GM21447 (cell line): ENCODE measurements around the gene ZDHHC18.
"Not testable (repeated sequence)": the region's sequence is repeated elsewhere in the genome, so short reads cannot be mapped to it uniquely, and the experiment has no call there.

Source experiments
- ATAC-seq: cut with Tn5 transposase; IDR thresholded peaks from one replicate; pipeline ENCODE4 v1.9.1; 2021; ENCODE audit not compliant: unreplicated experiment

ZDHHC18 gene

DNA sequence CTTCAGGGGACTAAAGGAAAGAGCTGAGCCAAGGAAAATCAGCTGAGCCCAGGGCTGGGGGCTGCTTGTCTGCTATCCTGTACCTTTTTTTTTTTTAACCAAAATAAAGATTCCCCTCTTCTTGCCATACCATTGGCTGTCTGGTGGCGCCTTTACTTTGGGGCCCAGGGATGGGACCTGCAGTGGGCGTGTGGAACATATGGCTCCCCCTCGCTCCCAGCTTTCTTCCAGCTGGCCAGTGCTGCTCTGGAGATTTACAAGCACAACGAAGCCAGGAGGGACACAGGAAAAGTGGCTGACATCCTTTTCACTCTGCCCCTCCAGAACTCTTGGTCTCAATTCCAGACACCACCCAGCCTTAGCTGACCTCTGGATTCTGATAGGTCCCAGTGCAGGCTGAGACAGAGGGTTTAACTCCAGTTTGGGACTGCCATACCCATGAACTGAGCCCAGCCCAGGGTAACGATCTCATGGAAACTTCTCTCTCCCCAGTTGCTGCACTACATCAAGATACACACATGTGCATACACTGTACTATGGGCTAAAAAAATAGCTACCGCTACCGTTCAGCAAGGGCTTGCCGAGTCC lies 31.1 kb downstream of the ZDHHC18 start:
- ATAC-seq, result no peak

DNA sequence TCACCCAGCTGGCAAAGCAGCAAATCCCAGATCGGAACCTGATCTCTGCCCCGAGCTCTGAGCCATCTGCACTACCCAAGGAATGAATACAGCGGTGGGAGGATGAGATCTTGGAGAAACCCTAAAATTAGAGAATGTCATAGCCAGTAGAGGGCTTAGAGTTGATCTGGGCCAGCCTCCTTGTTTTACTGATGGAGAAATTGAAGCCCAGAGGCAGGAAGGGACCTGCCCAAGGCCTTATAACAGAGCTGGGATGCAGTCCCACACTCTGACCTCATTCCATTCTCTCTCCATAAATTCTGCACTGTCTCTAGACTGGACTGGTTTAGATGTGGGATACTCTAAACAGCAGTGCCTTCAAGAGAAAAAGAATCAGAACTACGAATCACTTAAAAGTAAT lies 31.7 kb downstream of the ZDHHC18 start:
- no peak for ATAC-seq

DNA sequence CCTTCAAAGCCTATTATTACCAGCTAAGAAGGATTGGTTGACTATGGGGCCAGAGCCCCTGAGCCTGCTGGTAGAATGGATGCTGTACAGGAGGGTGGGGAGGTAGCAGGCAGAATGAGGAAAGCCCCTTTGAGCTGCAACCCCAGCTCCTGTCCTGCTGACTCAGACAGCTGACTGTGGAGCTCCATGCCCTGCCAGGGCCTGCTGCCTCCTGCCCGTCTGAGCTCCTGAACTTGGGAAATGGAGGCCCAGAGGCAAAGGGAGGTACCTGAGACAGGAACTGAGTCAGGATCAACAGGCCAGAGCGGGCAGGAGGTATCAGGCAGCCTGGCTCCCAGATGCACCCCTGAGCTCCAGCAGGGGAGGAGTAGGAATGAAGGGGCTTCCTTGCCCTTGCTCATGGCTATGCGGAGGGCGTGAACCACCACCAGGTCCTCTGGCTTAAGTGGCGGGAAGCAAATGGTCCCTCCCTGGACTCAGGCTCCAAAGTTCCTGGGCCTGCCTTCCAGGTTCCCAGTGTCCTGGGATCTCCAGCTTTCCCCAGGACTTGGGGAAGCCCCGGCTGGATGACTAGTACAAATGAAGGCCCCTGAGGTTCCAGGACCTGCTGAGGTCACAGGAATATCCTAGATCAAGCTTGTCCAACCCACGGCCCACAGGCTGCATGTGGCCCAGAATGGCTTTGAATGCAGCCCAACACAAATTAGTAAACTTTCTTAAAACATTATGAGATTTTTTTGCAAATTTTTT lies 32.6 kb downstream of the ZDHHC18 start:
- no peak for ATAC-seq

DNA sequence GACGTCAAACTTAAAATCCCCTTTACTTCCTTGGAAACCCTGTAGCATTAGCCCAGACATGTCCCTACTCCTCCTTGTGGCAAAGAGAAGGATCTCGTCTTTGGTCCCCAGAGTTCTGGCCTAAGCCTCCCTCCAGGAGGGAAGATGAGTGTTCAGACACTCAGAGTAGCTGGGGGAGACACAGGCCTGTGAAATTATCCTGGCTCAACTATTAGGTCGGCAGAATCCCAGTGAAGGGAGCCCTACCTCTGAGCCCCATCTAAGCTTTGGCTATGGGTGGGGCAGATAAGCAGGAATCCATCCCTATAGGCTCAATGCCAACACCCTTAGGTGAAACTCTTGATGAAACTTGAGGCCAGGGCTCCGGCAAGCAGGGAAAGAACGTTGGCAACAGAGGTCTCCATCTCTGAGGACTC lies 34.8 kb downstream of the ZDHHC18 start:
- no peak for ATAC-seq

DNA sequence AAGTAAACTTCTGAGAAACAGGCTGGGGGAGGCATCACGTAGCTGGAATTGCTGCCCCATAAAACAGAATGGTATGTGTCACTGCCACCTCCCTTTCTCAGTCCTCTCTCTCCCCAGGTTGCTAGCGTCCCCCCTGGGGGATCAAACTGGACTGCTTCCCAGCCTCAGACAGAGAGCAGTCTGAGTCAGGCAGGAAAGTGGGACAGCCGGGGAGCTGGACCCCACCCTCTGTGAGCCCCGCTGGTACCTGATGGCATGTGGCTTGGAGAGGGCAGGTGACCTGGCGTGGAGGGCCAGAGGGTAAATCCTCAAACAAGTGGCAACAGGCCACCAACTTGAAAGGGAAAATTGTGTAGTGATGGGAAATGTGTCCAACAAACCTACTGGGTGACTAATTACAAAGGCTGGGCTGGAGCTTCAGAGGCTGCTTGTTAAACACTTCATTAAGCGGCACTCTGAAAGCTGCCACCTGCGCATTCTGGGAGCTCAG lies 35.4 kb downstream of the ZDHHC18 start:
- ATAC-seq, result no peak

DNA sequence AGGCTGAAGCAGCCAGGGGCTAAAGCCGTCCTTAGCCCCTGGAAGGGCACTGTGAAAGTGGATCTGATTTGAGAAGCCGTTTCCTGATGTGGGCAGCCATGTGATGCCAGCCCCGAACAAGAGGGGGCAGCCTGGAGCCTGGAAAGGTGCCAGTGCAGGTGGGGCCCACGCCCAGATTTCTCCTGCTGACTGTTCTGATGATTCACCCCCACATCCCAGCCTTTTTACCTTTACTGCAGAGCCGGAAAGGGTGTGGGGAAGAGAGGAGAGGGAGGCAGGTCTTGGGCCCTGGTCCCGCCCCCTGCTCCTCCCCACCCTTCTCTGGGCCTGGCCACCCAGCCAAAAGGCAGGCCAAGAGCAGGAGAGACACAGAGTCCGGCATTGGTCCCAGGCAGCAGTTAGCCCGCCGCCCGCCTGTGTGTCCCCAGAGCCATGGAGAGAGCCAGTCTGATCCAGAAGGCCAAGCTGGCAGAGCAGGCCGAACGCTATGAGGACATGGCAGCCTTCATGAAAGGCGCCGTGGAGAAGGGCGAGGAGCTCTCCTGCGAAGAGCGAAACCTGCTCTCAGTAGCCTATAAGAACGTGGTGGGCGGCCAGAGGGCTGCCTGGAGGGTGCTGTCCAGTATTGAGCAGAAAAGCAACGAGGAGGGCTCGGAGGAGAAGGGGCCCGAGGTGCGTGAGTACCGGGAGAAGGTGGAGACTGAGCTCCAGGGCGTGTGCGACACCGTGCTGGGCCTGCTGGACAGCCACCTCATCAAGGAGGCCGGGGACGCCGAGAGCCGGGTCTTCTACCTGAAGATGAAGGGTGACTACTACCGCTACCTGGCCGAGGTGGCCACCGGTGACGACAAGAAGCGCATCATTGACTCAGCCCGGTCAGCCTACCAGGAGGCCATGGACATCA lies 36.5 kb downstream of the ZDHHC18 start, which contains the start of gene SFN:
Gene SFN, plus strand, starts transcription at position 369 of the 904 bp plus-strand sequence. Its CDS starts 64 bp downstream, at position 433.
- no peak for ATAC-seq

DNA sequence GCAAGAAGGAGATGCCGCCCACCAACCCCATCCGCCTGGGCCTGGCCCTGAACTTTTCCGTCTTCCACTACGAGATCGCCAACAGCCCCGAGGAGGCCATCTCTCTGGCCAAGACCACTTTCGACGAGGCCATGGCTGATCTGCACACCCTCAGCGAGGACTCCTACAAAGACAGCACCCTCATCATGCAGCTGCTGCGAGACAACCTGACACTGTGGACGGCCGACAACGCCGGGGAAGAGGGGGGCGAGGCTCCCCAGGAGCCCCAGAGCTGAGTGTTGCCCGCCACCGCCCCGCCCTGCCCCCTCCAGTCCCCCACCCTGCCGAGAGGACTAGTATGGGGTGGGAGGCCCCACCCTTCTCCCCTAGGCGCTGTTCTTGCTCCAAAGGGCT lies 37.2 kb downstream of the ZDHHC18 start:
- ATAC-seq, result no peak

DNA sequence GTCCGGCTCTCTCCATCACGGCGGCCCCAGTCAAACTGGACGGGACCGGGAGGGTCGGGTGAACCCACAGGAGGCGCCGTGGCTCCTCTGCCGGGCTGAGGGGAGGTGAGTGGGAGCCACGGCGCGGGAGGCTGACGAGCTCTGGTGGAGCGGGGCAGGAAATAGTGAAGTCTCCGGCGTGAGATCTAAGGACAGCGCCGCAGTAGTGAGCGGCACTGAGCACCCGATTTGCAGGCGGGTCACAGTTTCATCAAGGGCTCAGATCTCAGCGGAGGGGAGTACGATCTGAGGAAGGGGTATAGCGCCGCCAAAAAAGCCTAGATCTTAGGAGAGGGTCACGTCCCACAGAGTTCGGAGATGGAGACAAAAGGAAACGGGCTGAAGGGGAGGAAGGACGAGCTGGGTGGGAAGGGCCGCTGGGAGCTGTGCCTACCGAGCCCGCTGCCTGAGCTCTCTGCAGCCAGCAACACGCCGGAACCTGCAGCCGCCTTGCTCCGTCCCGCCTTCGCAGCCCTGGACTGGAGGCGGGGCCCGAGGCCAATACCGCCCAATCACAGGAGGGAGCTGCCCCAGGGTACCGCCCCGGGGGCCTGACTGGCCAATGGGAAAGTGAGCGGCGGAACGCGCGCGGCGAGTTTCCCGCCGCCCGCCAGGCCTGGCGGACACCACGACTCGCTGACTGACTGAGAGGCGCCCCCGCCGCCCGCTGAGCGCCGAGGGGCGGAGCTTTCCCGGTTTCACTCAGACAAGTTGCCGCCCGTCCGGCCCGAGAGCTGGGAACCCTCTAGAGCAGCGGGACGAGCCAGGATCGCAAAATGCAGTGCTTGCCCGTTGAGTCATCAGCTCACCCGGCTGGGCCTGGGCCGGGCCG lies 38.4 kb downstream of the ZDHHC18 start:
- ATAC-seq, result peak; percentile 88

DNA sequence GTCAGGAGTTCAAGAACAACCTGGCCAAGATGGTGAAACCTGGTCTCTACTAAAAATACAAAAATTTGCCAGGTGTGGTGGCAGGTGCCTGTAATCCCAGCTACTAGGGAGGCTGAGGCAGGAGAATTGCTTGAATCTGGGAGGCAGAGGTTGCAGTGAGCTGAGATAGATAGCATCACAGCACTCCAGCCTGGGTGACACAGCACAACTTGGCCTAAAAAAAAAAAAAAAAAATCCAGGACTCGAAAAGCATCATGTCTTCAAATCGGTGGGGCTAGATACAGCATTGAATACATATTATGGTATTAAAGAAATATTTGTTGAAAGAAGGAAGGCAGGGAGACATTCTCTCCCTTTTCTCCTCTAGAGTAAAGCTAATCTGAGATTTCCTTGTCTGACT lies 46.6 kb downstream of the ZDHHC18 start:
- ATAC-seq, result not testable (repeated sequence)

DNA sequence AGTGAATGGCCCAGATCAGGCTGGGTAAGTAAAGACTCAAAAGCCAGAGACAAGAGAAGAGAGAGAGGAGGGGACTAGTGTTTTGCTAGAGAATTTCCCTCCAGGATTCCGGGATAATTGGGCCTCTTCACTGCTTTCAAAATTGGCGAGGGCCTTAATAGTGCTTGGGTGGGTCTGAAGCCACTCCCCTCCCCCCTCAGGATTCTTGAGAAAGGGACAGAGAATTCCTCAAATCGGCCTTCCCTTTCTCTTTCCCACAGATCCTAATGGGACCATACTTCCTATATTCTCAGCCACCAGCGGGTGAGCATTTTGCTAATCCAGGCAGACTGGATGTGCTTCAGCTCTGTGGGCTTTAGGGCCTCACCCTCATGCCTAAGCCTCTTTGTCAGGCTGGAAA lies 48.4 kb downstream of the ZDHHC18 start:
- no peak for ATAC-seq

DNA sequence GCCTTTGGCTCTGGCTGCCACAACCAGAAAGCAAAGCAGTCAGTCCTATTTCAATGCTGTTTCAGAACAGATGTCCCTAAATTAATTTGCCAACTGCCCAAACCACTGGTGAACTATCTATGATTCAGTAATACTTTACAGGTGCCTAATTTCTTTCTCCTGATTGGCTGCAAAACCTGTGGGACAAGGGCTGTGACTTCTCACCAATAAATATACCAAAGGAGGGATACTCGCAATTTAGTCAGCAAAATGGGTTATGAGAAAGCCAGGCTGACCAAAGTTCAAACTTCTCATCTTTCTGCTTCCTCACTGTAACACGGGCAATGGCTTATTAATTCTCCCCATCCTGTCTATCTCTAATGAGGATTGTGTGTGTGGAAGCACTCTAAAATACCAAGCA lies 50.8 kb downstream of the ZDHHC18 start:
- ATAC-seq, result no peak

DNA sequence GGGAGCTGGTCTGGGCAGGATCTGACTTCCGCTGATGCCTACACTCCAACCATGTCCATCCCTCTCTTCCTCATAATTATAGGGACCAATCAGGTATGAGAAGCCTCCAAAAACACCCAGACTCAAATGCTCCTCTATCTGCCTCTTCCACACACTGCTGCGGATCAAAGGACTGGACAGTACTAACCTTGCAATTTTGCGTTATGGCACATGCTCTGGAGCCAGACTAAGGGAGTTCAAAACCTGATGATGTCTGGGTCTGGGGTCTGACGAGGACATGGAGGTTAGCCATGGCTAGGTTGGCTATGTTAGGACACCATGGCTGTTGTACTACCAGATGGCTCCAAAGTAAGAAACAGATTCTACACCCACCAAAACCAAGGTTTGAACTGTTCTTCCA lies 53.3 kb downstream of the ZDHHC18 start:
- ATAC-seq, result no peak

DNA sequence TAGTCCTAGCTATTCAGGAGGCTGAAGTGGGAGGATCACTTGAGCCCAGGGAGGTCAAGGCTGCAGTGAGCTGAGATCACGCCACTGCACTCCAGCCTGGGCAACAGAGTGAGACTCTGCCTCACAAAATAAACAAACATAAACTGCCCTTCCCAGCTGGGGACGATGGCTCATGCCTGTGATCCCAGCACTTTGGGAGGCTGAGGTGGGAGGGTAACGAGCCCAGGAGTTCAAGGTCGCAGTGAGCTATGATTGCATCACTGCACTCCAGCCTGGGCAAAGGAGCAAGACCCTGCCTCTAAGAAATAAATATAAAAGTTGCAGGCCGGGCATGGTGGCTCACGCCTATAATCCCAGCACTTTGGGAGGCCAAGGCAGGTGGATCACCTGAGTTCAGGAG lies 55.1 kb downstream of the ZDHHC18 start:
- not testable (repeated sequence) for ATAC-seq

DNA sequence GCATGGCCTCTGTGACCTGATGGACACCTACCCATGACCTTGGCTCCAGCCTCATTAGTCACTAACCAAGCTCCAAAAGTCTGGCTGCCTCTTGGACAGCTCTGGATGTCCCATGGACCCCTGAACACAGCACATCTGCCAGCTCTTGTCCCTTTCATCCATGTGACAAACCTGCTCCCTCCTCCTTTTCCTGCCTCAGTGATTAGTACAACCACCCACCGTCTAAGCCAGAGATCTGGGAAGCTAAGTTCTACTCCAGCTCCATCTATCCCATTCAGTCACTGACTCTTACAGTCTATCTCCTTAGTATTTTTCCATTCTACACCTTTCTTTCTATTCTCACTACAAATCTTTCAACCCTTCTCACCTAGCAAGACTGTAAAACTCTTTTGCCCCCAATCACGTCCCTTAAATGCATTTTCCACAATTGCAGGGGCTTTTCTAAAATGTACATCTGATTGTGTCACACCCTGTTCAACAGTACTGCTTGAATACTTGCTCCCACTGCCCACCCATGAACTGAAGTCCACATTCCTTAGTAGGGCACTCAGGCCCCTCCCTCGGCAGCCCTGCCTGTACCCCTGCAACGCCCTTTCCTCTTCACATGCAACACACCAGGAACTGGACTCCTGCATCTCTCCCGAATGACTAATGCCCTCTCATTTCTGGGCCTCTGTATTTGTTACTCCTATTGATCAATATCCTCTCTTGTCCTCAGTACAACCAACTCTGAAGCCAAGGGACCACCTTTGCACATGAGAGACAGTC lies 56.4 kb downstream of the ZDHHC18 start:
- ATAC-seq, result no peak

DNA sequence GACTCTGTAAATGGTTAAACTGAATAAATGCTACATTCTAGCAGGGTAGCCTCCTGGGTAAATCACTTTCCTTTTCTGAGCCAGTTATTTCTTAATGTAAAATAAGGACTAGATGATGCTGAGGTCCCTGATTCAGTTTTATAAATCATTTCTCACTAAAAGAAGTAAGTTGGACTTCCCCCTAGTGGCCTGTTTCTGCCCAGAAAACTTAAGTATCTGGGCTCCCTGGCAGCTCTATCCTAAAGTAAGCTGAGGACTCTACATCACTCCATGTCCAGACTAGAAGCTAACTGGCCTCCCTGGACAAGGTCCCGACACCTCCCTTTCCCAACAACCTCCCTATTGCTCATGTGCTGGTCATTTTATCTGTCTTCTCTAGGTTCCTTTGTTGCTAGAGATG lies 60.6 kb downstream of the ZDHHC18 start:
- ATAC-seq, result no peak

DNA sequence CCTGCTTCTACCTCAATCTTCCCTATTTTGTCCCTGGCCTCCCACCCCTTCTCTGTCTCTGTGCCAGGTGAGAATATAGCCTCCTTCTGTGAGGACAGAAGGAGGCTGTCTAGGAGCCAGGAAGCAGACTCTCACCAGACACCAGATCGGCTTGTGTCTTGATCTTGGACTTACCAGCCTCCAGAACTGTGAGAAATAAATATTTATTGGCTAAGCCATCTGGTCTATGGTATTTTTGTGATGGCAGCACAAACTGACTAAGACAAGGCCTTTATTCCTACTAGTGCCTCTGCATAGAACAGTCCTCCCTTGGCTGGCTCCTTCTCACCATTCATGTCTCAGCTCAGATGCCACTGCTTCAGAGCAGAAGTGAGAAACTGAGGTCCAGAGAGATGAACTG lies 61.7 kb downstream of the ZDHHC18 start:
- no peak for ATAC-seq

DNA sequence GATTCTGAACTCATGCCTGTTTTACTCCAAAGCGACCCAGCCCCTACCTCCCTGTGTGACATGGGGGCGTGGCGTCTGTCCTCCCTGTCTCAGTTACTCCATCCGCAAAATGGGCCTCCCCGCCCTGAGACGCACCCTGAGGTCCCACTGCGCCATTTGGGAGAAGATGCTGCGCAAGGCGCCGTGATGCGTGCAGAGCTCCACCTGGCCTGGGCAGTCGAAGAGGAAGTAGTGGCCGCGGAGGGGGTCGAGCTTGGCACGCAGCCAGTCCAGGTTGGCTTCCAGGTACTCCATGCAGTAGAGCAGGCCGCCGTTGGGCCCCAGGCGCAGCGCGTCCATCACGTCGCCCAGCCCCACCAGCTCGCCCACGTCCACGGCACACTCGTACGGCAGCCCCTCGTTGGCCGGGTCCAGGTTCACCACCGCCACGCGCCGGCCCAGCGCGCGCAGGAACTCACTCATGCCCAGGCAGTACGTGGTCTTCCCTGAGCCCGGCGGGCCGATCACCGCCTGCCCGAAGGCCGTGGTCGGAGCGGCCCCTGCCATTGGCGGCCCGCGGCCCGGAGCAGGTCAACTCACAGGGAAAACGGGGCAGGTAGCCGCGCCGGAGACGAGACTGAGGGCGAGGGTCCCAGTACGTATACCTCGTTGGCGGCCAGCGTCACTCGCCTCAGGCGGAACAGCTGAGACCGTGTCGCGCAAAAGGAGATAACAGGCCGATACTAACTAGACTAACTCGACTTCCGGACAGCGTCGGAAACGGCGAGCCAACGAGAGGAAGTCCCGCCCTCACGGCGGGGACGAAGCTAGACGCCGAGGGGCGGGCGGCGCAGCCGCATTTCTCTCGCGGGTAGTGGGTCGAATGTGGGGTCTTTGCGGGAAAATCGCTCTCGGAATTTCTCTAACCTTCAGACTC lies 63.3 kb downstream of the ZDHHC18 start, which contains the start of gene GPN2:
Gene GPN2, minus strand, starts transcription at position 733 of the 916 bp plus-strand sequence. Its CDS starts 187 bp downstream, at position 546.
- ATAC-seq, result peak; percentile 87

DNA sequence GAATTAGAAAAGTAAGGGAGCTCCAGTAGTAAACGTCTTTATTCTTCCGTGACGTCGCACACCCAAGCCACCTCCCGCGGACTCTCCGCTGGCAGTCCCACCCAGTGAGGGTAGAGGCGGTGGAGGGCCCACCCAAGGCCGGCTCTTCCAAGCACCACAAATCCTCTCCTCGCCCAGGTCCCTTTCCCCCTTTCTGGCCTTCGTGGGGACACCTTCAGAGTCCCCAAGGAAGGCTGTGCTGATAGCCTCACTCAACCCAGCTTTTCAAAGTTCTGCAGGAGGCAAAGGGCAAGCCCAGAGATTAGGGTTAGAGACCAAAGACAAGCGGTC lies 63.9 kb downstream of the ZDHHC18 start:
- peak; percentile 17 for ATAC-seq

DNA sequence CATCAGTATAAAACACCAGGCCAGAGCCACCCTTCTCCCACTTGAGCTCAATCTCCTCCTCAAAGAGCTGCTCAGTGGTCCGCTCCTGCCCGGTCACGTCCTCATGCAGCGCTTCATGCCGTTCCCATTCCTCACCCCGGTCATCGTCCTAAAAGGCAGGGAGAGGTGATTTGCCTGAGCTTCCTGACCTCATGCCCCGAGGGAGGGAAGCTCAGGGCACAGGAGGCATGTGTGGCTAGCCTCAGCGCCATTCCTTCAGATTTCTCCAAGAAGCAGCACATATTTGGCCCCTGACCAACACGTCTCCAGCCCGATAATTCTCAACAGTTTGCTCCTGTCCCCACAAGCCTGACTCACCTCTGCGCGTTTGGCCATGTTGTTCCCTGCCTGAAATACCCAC lies 67.8 kb downstream of the ZDHHC18 start:
- ATAC-seq, result no peak
